Left ventricle myocardium inferior (tissue), 1 donor: ENCODE data around the gene BABAM1. TPM values are rescaled to one million over a fixed set of nuclear protein-coding genes. Genes with fewer than 3 reads are reported as not detected.

ENCODE experiments used
- DNase-seq: peaks from one replicate; pipeline ENCODE4 v3.0.0-alpha.2; 2020
- H3K27ac ChIP-seq: fragments of 200-600 bp; replicated peaks from 2 replicates; pipeline ENCODE4 v1.8.0; 2021
- H3K27me3 ChIP-seq: fragments of 200-600 bp; 2 replicates; pipeline ENCODE4 v1.8.0; 2021; ENCODE audit warnings: low read depth
- H3K36me3 ChIP-seq: fragments of 200-600 bp; 2 replicates; pipeline ENCODE4 v1.8.0; 2021
- H3K4me1 ChIP-seq: fragments of 200-600 bp; 2 replicates; pipeline ENCODE4 v1.8.0; 2021
- H3K4me3 ChIP-seq: fragments of 200-600 bp; 2 replicates; pipeline ENCODE4 v1.8.0; 2021; ENCODE audit warnings: mild to moderate bottlenecking, moderate library complexity
- H3K9me3 ChIP-seq: fragments of 200-600 bp; replicated peaks from 2 replicates; pipeline ENCODE4 v1.8.0; 2021
- CTCF ChIP-seq: fragments of 200-600 bp; IDR thresholded peaks from 2 replicates; pipeline ENCODE4 v1.8.0; 2021; ENCODE audit warnings: antibody characterized with exemption, mild to moderate bottlenecking, borderline replicate concordance
- intact Hi-C: fragments of 100-400 bp; cut with micrococcal nuclease; formaldehyde crosslinking; loops from one replicate; pipeline ENCODE4 v1.11.0; 2022
- total RNA-seq: library from RNA; stranded (reverse); fragmentation: NEBNext Ultra II Directional; extraction: Animal tissue kit (Norgen Biotek cat#: 25700); gene quantifications from one replicate; pipeline ENCODE4 v1.2.1, GENCODE V29; 2021
- donor health status: DM: no; HTN: yes; CAD: no; lungs with severe emphysema.

BABAM1 gene
- total RNA-seq, 1 donor from 2014 or later: 72.7 TPM

- TF ChIP-seq CTCF: no peak
- Histone ChIP-seq H3K9me3 (no peaks in the 10 kb centered on the region), H3K27ac (no peak overlapping the region), H3K27me3 (no peaks in the 10 kb centered on the region), H3K36me3 (peaks cover 51% of the 10 kb centered on the region), H3K4me1 (peaks cover 6% of the 10 kb centered on the region), H3K4me3 (no peak overlapping the region)
- intact Hi-C loops: no loop called here
- DNase-seq: no peak
Measured at GRCh38 chr19:17322854-17323253, 55.6 kb downstream of the BABAM1 start.

- Histone ChIP-seq H3K36me3 (peaks cover 46% of the 10 kb centered on the region), H3K9me3 (no peaks in the 10 kb centered on the region), H3K27me3 (no peaks in the 10 kb centered on the region), H3K27ac (no peak overlapping the region), H3K4me1 (peaks cover 9% of the 10 kb centered on the region), H3K4me3 (no peak overlapping the region)
- no peak for TF ChIP-seq CTCF
- no peak for DNase-seq
- intact Hi-C loops: no loop called here
Measured at GRCh38 chr19:17323300-17323963, 56.2 kb downstream of the BABAM1 start.

- H3K9me3 ChIP-seq: no peaks in the 10 kb centered on the region
- intact Hi-C loops: no loop called here
- H3K36me3 ChIP-seq: peaks cover 46% of the 10 kb centered on the region
- no peak overlapping the region for H3K27ac ChIP-seq
- peaks cover 9% of the 10 kb centered on the region for H3K4me1 ChIP-seq
- no peaks in the 10 kb centered on the region for H3K27me3 ChIP-seq
- DNase-seq: no peak
- no peak overlapping the region for H3K4me3 ChIP-seq
- no peak for TF ChIP-seq CTCF
Measured at GRCh38 chr19:17323964-17324332, 56.7 kb downstream of the BABAM1 start.

GRCh38 chr19:17324357-17325114, 57.3 kb downstream of the BABAM1 start:
- TF ChIP-seq CTCF: no peak
- DNase-seq: no peak
- intact Hi-C loops: no loop called here
- no peak overlapping the region for H3K27ac ChIP-seq
- no peaks in the 10 kb centered on the region for H3K27me3 ChIP-seq
- peaks cover 12% of the 10 kb centered on the region for H3K4me1 ChIP-seq
- peaks cover 40% of the 10 kb centered on the region for H3K36me3 ChIP-seq
- H3K4me3 ChIP-seq: no peak overlapping the region
- H3K9me3 ChIP-seq: no peaks in the 10 kb centered on the region

- TF ChIP-seq CTCF: no peak
- no peak for DNase-seq
- Histone ChIP-seq H3K4me1 (peaks cover 12% of the 10 kb centered on the region), H3K9me3 (no peaks in the 10 kb centered on the region), H3K4me3 (no peak overlapping the region), H3K27me3 (no peaks in the 10 kb centered on the region), H3K27ac (no peak overlapping the region), H3K36me3 (peaks cover 34% of the 10 kb centered on the region)
- intact Hi-C loops: no loop called here
Measured at GRCh38 chr19:17325133-17325532, 57.9 kb downstream of the BABAM1 start.
